Panc1 (cell line): Measurements from ENCODE around the gene ZMYND12. TPM values are rescaled to one million over a fixed set of nuclear protein-coding genes. Genes with fewer than 3 reads are reported as not detected.

Experiments used
- ATAC-seq: fragments of 200-7000 bp; cut with Tn5 transposase; 2 replicates; pipeline ENCODE4 v1.9.1; 2020; ENCODE audit warnings: mild to moderate bottlenecking, moderate library complexity
- BruUV-seq: library from RNA; stranded (reverse); fragments of 400-500 nt; replicated peaks from 2 replicates; lab custom pipeline; 2021; lab: Mats Ljungman, UMichigan
- CTCF ChIA-PET: fragments of 300-600 bp; sonication (Branson Sonifier 250); formaldehyde crosslinking; loops from one replicate; lab custom pipeline; 2022; ENCODE audit warnings: antibody characterized with exemption; lab: Charles Lee
- POLR2A ChIA-PET: fragments of 300-600 bp; sonication (Branson Sonifier 250); formaldehyde crosslinking; loops from one replicate; lab custom pipeline; 2022; ENCODE audit warnings: antibody characterized with exemption; lab: Charles Lee
- DNase-seq: peaks from one replicate; pipeline ENCODE4 v3.0.0-alpha.2; 2010; ENCODE audit warnings: low read depth, low spot score
- H3K27ac ChIP-seq: 2 replicates; pipeline ENCODE4 v1.5.1; 2011; ENCODE audit warnings: mild to moderate bottlenecking, low read length, inconsistent platforms
- H3K27me3 ChIP-seq: fragments of 200-500 bp; sonication (Bioruptor generic); 2 replicates; pipeline ENCODE4 v1.6.0; 2014; ENCODE audit warnings: low read length, inconsistent platforms; ENCODE audit not compliant: control insufficient read depth, insufficient read depth
- H3K36me3 ChIP-seq: fragments of 200-500 bp; sonication (Bioruptor generic); 2 replicates; pipeline ENCODE4 v1.5.1; 2014; ENCODE audit warnings: inconsistent platforms, mild to moderate bottlenecking, low read length, moderate library complexity; ENCODE audit not compliant: control insufficient read depth, insufficient read depth
- H3K4me1 ChIP-seq: 2 replicates; pipeline ENCODE4 v1.5.1; 2011; ENCODE audit warnings: inconsistent platforms, mild to moderate bottlenecking, low read length, moderate library complexity; ENCODE audit not compliant: control insufficient read depth, insufficient read depth
- H3K4me3 ChIP-seq, 2 experiments: 2 replicates each; pipeline ENCODE4 v1.5.1; 2011 to 2012; ENCODE audit warnings: low read depth in 2 of 2, low read length in 2 of 2, mild to moderate bottlenecking in 2 of 2, inconsistent platforms in 1 of 2, moderate library complexity in 1 of 2
- H3K9me3 ChIP-seq: fragments of 200-500 bp; sonication (Bioruptor generic); 2 replicates; pipeline ENCODE4 v1.5.1; 2014; ENCODE audit warnings: low read depth, mild to moderate bottlenecking, inconsistent platforms, low read length, moderate library complexity; ENCODE audit not compliant: control insufficient read depth, insufficient read depth
- POLR2AphosphoS5 ChIP-seq: IDR thresholded peaks from 2 replicates; pipeline ENCODE4 v1.6.1; 2012; ENCODE audit warnings: mild to moderate bottlenecking, low read depth, low read length, moderate library complexity
- REST ChIP-seq, 2 experiments: IDR thresholded peaks; 2 replicates each; pipeline ENCODE4 v1.6.1; 2011 to 2012; ENCODE audit warnings: low read depth in 2 of 2, control low read depth in 1 of 2, low read length in 1 of 2, mild to moderate bottlenecking in 1 of 2, moderate library complexity in 1 of 2; ENCODE audit not compliant: insufficient read depth in 1 of 2
- SIN3A ChIP-seq: IDR thresholded peaks from 2 replicates; pipeline ENCODE4 v1.6.1; 2012; ENCODE audit warnings: low read depth, mild to moderate bottlenecking, low read length, moderate library complexity, borderline replicate concordance; ENCODE audit not compliant: insufficient read depth
- TCF7L2 ChIP-seq: IDR thresholded peaks from 2 replicates; pipeline ENCODE4 v1.6.1; 2011; ENCODE audit warnings: mild to moderate bottlenecking, low read depth, low read length, inconsistent platforms
- in situ Hi-C: cut with HindIII; loops from 2 replicates; pipeline ENCODE4 v1.10.0; 2016; ENCODE audit warnings: low sequenced_read_pairs, low pct_unique_long_range_greater_than_20kb
- intact Hi-C: fragments of 100-400 bp; cut with micrococcal nuclease; formaldehyde crosslinking; loops from one replicate; pipeline ENCODE4 v1.10.0; 2022; ENCODE audit not compliant: unreplicated experiment
- total RNA-seq: library from RNA; stranded (reverse); gene quantifications from one replicate; pipeline ENCODE4 v1.2.1, GENCODE V29; 2021; ENCODE audit not compliant: unreplicated experiment
- TF ChIP-seq, protein P1 (sequence below): fragments of 450-650 bp; IDR thresholded peaks from 2 replicates; pipeline ENCODE4 v1.5.1; 2017; ENCODE audit warnings: mild to moderate bottlenecking

Gene ZMYND12
- total RNA-seq, 1 experiment from 2014 or later: 0.57 TPM

GRCh38 chr1:42424201-42424600 is 31.6 kb downstream of the ZMYND12 start:
- in situ Hi-C loops (no loop called here), intact Hi-C loops (no loop called here)
- H3K4me3 ChIP-seq: no peak overlapping the region
- no peaks in the 10 kb centered on the region for H3K36me3 ChIP-seq
- no TSS peak for BruUV-seq
- no peaks in the 10 kb centered on the region for H3K9me3 ChIP-seq
- DNase-seq (no peak), ATAC-seq (no peak)
- CTCF ChIA-PET: no interaction called here
- H3K27me3 ChIP-seq: no peaks in the 10 kb centered on the region
- POLR2A ChIA-PET: no interaction called here
- no peaks in the 10 kb centered on the region for H3K4me1 ChIP-seq
- no peak overlapping the region for H3K27ac ChIP-seq
- no peak for TF ChIP-seq SIN3A
- TF ChIP-seq, protein P1, sequence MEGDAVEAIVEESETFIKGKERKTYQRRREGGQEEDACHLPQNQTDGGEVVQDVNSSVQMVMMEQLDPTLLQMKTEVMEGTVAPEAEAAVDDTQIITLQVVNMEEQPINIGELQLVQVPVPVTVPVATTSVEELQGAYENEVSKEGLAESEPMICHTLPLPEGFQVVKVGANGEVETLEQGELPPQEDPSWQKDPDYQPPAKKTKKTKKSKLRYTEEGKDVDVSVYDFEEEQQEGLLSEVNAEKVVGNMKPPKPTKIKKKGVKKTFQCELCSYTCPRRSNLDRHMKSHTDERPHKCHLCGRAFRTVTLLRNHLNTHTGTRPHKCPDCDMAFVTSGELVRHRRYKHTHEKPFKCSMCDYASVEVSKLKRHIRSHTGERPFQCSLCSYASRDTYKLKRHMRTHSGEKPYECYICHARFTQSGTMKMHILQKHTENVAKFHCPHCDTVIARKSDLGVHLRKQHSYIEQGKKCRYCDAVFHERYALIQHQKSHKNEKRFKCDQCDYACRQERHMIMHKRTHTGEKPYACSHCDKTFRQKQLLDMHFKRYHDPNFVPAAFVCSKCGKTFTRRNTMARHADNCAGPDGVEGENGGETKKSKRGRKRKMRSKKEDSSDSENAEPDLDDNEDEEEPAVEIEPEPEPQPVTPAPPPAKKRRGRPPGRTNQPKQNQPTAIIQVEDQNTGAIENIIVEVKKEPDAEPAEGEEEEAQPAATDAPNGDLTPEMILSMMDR: no peak
- TF ChIP-seq REST (IDR thresholded peaks at IDR 0.05; ENCODE audit: insufficient read depth in 1 of 2, low read depth in 2 of 2, low read length in 1 of 2): no peak
- TF ChIP-seq TCF7L2: no peak
- no peak for TF ChIP-seq POLR2AphosphoS5

DNA sequence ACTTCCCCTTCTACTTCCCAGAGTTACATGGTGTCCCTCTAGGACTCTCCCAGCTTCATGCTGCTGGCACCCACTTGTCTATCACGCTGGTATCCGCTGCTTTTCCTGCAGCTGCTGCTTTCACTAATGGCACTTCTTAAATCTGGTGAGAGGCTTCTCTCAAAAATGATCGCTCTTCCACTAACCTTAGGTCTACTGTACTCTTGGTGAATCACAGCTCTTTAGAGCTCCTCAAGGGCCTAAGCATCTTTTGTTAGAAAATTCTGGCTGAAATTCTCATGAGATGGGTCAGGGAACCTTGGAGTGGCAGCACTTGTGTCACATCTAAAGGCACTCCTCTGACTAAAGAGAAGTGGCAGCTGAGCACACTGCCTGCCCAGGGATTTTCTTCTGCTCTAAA is 32.1 kb downstream of the ZMYND12 start:
- TF ChIP-seq SIN3A: no peak
- TF ChIP-seq REST (IDR thresholded peaks at IDR 0.05; ENCODE audit: insufficient read depth in 1 of 2, low read depth in 2 of 2, low read length in 1 of 2): no peak
- no peak for TF ChIP-seq POLR2AphosphoS5
- TF ChIP-seq, protein P1: no peak
- TF ChIP-seq TCF7L2: no peak
- Histone ChIP-seq H3K4me3 (no peak overlapping the region), H3K27ac (no peak overlapping the region), H3K9me3 (no peaks in the 10 kb centered on the region), H3K36me3 (no peaks in the 10 kb centered on the region), H3K27me3 (no peaks in the 10 kb centered on the region), H3K4me1 (no peaks in the 10 kb centered on the region)
- CTCF ChIA-PET: no interaction called here
- BruUV-seq: no TSS peak
- ATAC-seq (no peak), DNase-seq (no peak)
- POLR2A ChIA-PET: no interaction called here
- intact Hi-C loops (no loop called here), in situ Hi-C loops (no loop called here)
